Mononuclear cell (primary cell): ENCODE results near the gene CES3. TPM values are rescaled to one million over a fixed set of nuclear protein-coding genes. Genes with fewer than 3 reads are reported as not detected.
"Not testable (repeated sequence)": the region's sequence is repeated elsewhere in the genome, so short reads cannot be mapped to it uniquely, and the experiment has no call there.

Experiments used
- H3K27me3 ChIP-seq: 2 replicates; pipeline ENCODE4 v1.6.0; 2011; ENCODE audit warnings: low read length, control low read depth; ENCODE audit not compliant: insufficient read depth
- H3K4me1 ChIP-seq: 2 replicates; pipeline ENCODE4 v1.5.1; 2011; ENCODE audit warnings: mild to moderate bottlenecking, low read length, control low read depth; ENCODE audit not compliant: insufficient read depth
- H3K4me3 ChIP-seq: 2 replicates; pipeline ENCODE4 v1.5.1; 2011; ENCODE audit warnings: mild to moderate bottlenecking, low read length, moderate library complexity
- H3K9me3 ChIP-seq: 2 replicates; pipeline ENCODE4 v1.5.1; 2011; ENCODE audit warnings: low read depth, mild to moderate bottlenecking, control low read depth, low read length
- total RNA-seq: library from RNA; depleted of rRNA; stranded (reverse); fragments of >200 nt; gene quantifications from one replicate; pipeline ENCODE4 v1.2.3, GENCODE V29; 2012

The CES3 gene
- total RNA-seq, 1 donor = 0.63 TPM

GRCh38 chr16:66947302-66948065, 13.6 kb upstream of the CES3 start:
- Histone ChIP-seq H3K4me1 (peaks cover 16% of the 10 kb centered on the region), H3K4me3 (peak overlapping the region; percentile 37), H3K27me3 (peaks cover 38% of the 10 kb centered on the region), H3K9me3 (no peaks in the 10 kb centered on the region)

GRCh38 chr16:66948134-66948836, 12.8 kb upstream of the CES3 start:
- no peaks in the 10 kb centered on the region for H3K9me3 ChIP-seq
- peaks cover 16% of the 10 kb centered on the region for H3K4me1 ChIP-seq
- peak overlapping the region; percentile 37 for H3K4me3 ChIP-seq
- H3K27me3 ChIP-seq = peaks cover 40% of the 10 kb centered on the region

- Histone ChIP-seq H3K9me3 (no peaks in the 10 kb centered on the region), H3K4me1 (peaks cover 16% of the 10 kb centered on the region), H3K27me3 (peaks cover 44% of the 10 kb centered on the region), H3K4me3 (no peak overlapping the region)
Measured at GRCh38 chr16:66948837-66949225, 12.2 kb upstream of the CES3 start.

GRCh38 chr16:66949472-66949871, 11.6 kb upstream of the CES3 start:
- H3K4me1 ChIP-seq = peaks cover 16% of the 10 kb centered on the region
- no peak overlapping the region for H3K4me3 ChIP-seq
- H3K9me3 ChIP-seq = no peaks in the 10 kb centered on the region
- peaks cover 44% of the 10 kb centered on the region for H3K27me3 ChIP-seq

GRCh38 chr16:66950437-66950836, 10.6 kb upstream of the CES3 start:
- Histone ChIP-seq H3K4me3 (no peak overlapping the region), H3K4me1 (peaks cover 16% of the 10 kb centered on the region), H3K9me3 (no peaks in the 10 kb centered on the region), H3K27me3 (peaks cover 44% of the 10 kb centered on the region)

GRCh38 chr16:66950971-66951790, 9.9 kb upstream of the CES3 start:
- H3K4me3 ChIP-seq = no peak overlapping the region

GRCh38 chr16:66952430-66953110, 8.5 kb upstream of the CES3 start:
- peaks cover 44% of the 10 kb centered on the region for H3K27me3 ChIP-seq
- no peak overlapping the region for H3K4me3 ChIP-seq
- peaks cover 16% of the 10 kb centered on the region for H3K4me1 ChIP-seq
- no peaks in the 10 kb centered on the region for H3K9me3 ChIP-seq

More at GRCh38 chr16:66950971-66951790, 9.9 kb upstream of the CES3 start:
- Histone ChIP-seq H3K9me3 (no peaks in the 10 kb centered on the region), H3K4me1 (peaks cover 16% of the 10 kb centered on the region), H3K27me3 (peaks cover 44% of the 10 kb centered on the region)

GRCh38 chr16:66953462-66954096, 7.5 kb upstream of the CES3 start:
- Histone ChIP-seq H3K27me3 (peaks cover 39% of the 10 kb centered on the region), H3K9me3 (no peaks in the 10 kb centered on the region), H3K4me1 (peaks cover 10% of the 10 kb centered on the region), H3K4me3 (no peak overlapping the region)

- H3K27me3 ChIP-seq = peaks cover 33% of the 10 kb centered on the region
- no peak overlapping the region for H3K4me3 ChIP-seq
- H3K4me1 ChIP-seq = peaks cover 12% of the 10 kb centered on the region
- no peaks in the 10 kb centered on the region for H3K9me3 ChIP-seq
Measured at GRCh38 chr16:66954097-66954659, 6.9 kb upstream of the CES3 start.

- not testable (repeated sequence) for H3K4me3 ChIP-seq, H3K9me3 ChIP-seq
- Histone ChIP-seq H3K27me3 (peaks cover 20% of the 10 kb centered on the region), H3K4me1 (peaks cover 24% of the 10 kb centered on the region)
Measured at GRCh38 chr16:66955363-66956153, 5.5 kb upstream of the CES3 start.

GRCh38 chr16:66956154-66956457, 5.0 kb upstream of the CES3 start:
- peaks cover 30% of the 10 kb centered on the region for H3K4me1 ChIP-seq
- H3K9me3 ChIP-seq, H3K4me3 ChIP-seq: not testable (repeated sequence)
- H3K27me3 ChIP-seq = peaks cover 14% of the 10 kb centered on the region

GRCh38 chr16:66958857-66959703, 2.0 kb upstream of the CES3 start:
- H3K9me3 ChIP-seq = no peaks in the 10 kb centered on the region
- peaks cover 39% of the 10 kb centered on the region for H3K4me1 ChIP-seq
- no peak overlapping the region for H3K4me3 ChIP-seq
- H3K27me3 ChIP-seq = no peaks in the 10 kb centered on the region

- H3K4me1 ChIP-seq = peaks cover 39% of the 10 kb centered on the region
- H3K27me3 ChIP-seq = no peaks in the 10 kb centered on the region
- H3K9me3 ChIP-seq = no peaks in the 10 kb centered on the region
- H3K4me3 ChIP-seq = no peak overlapping the region
Measured at GRCh38 chr16:66959704-66960161, 1.3 kb upstream of the CES3 start.
